GM12892 (cell line): ENCODE data around the gene MINPP1.

Experiments used
- DNase-seq: peaks from one replicate; pipeline ENCODE4 v3.0.0; 2011; ENCODE audit not compliant: insufficient read length
- FAIRE-seq: peaks from 2 replicates; lab custom pipeline; 2011; peaks lifted over from hg19 to GRCh38; lab: Jason Lieb, UNC
- POLR2A ChIP-seq: IDR thresholded peaks from 2 replicates; pipeline ENCODE4 v1.6.1; 2011; ENCODE audit warnings: low read depth, low read length, control low read depth
- POLR2AphosphoS5 ChIP-seq: IDR thresholded peaks from 2 replicates; pipeline ENCODE4 v1.6.1; 2011; ENCODE audit warnings: low read depth, low read length, control low read depth
- TAF1 ChIP-seq: IDR thresholded peaks from 2 replicates; pipeline ENCODE4 v1.6.1; 2011; ENCODE audit warnings: low read depth, mild to moderate bottlenecking, control low read depth, low read length, borderline replicate concordance

MINPP1 gene

GRCh38 chr10:87504307-87504639, 420 bp upstream of the MINPP1 start:
- DNase-seq (no peak), FAIRE-seq (no peak)
- no peak for TF ChIP-seq TAF1
- TF ChIP-seq POLR2AphosphoS5, result 0 out of 2 replicates have a peak, but pooled peaks have one; percentile 12

DNA sequence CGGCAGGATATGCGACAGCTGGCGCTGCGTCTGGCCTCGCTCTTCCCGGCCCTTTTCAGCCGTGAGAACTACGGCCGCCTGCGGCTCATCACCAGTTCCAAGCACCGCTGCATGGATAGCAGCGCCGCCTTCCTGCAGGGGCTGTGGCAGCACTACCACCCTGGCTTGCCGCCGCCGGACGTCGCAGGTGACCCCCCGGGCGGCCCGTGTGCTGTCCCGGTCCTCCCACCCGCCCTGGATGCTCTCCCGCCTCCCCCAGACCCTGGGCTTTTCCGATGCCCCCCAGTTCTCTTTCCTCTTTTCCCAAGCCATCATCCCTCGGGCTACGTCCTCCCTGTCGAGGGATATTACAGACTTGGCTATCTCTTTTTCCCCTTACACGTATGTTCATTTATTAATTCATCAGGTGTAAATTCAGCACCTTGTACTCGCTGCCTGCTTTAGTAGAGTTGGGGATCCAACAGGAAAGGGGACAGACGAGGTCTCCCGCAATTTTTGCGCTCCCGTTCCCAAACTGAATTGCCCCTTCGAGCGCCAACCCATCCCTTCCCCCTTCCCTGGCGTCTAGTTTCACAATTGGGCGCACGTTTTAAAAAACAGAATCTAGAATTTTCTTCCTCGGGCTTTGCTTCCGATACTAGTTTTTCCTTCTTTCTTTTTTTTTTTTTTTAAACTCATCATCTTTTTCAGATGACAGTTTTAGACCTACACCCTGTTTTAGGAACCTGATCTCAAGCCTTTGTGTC, 846 bp downstream of the MINPP1 start:
- peak; percentile 43 for DNase-seq

GRCh38 chr10:87506956-87507355, 2.3 kb downstream of the MINPP1 start:
- TF ChIP-seq TAF1 (no peak), POLR2A (no peak), POLR2AphosphoS5 (no peak)
- no peak for FAIRE-seq
- no peak for DNase-seq

More for the DNA sequence above, 846 bp downstream of the MINPP1 start:
- TF ChIP-seq POLR2AphosphoS5 (no peak), TAF1 (no peak)
- peak; percentile 88 for FAIRE-seq

- TF ChIP-seq POLR2AphosphoS5, result no peak
- no peak for TF ChIP-seq TAF1
- TF ChIP-seq POLR2A, result no peak
- FAIRE-seq, result no peak
- DNase-seq, result no peak
Observed at GRCh38 chr10:87507879-87508483, 3.3 kb downstream of the MINPP1 start.

DNA sequence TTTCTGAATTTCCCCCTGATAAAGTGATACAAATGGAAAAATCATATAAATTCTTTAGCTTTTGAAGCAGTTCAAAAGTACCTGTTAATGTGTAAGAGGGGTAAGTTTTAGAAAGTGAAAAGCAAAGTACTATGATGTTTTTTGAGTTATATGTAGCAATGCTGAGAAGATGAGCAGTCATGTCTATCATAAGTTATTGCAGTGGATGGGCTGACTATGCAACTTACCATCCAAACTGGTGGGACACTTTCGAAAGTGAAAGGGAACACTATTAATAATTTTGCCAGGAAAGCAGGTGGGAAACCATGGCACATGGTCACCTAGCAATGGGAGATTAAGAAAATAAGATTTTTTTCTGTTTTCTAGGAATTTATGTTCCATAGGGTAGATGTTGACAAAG, 4.1 kb downstream of the MINPP1 start:
- no peak for DNase-seq
- TF ChIP-seq TAF1 (no peak), POLR2A (no peak), POLR2AphosphoS5 (no peak)
- FAIRE-seq, result peak; percentile 14

DNA sequence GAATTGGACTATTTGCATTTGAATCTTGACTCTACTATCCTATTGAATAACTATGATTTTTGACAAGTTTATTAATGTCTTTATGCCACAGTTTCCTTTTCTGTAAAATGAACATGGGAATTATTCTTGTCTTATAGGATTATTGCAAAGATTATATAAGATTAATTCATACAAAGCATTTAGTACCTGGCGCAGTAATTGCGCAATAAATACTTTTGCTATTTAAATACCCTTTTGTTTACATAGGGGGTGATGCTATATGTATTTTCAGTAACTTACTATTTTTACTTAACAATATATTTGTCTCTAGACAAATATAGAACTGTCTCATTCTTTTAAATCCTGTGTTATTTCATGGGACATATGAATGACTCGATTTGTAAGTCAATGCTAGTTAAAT, 5.3 kb downstream of the MINPP1 start:
- DNase-seq, result no peak
- TF ChIP-seq TAF1 (no peak), POLR2AphosphoS5 (no peak), POLR2A (no peak)
- no peak for FAIRE-seq

GRCh38 chr10:87511526-87511925, 6.8 kb downstream of the MINPP1 start:
- TF ChIP-seq POLR2A (no peak), TAF1 (no peak), POLR2AphosphoS5 (no peak)
- no peak for DNase-seq
- FAIRE-seq, result no peak

DNA sequence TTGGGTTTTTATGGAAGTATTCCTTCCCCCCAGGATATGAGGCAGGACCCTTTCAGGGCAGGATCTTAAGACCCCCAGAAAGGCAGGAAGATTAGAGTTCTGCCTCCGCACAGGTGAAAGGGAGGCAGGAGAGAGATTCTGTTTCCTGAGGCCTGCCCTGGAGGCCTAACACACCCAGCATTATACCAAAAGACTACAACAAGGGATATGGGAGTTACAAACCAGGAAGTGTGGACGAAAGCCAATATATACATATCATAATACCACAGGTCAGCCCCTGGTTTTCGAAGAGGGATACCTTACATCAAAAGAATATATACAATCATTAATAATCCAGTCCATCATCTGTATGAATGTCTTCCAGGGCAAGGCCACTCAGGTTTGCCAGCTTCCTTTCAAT, 14.2 kb downstream of the MINPP1 start:
- DNase-seq, result no peak
- TF ChIP-seq TAF1 (no peak), POLR2AphosphoS5 (no peak), POLR2A (no peak)
- FAIRE-seq, result no peak

DNA sequence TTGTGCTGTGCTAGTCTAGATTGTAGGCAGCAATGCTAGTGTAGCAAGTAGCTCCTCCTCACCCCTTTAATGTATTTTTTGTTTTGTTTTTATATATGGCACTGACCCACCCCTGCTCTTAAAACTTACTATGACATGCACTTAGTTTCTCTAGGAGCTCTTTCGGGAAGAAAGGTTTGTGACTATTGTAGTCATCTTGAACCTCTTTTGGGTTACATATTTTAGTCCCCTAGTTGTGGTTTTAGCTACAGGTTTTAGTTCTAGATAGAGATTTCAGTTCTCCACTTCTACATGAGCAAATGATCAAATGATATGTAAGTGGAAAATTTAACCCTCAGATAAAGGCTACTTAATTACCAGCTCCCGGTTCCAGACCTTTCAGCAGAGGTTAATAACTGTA, 14.9 kb downstream of the MINPP1 start:
- TF ChIP-seq POLR2AphosphoS5, result no peak
- TF ChIP-seq POLR2A, result no peak
- no peak for TF ChIP-seq TAF1
- FAIRE-seq, result no peak
- peak; percentile 17 for DNase-seq

- no peak for TF ChIP-seq POLR2AphosphoS5
- no peak for TF ChIP-seq POLR2A
- TF ChIP-seq TAF1, result no peak
- no peak for FAIRE-seq
Observed at GRCh38 chr10:87523731-87524130, 19.0 kb downstream of the MINPP1 start.

DNA sequence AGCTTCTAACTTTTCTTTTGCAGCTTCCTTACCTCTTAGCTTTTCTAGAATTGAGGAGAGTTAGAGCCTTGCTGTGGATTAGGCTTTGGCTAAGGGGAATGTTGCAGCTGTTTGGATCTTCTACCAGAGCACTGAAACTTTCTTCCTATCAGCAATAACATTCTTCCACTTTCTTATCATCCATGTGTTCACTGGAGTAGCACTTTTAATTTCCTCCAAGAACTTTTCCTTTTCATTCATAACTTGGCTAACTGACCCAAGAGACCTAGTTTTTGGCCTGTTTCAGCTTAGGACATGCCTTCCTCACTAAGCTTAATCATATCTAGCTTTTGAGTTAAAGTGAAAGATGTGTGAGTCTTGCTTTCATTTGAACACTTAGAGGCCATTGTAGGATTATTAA, 19.6 kb downstream of the MINPP1 start:
- no peak for FAIRE-seq
- DNase-seq, result no peak
- TF ChIP-seq TAF1 (no peak), POLR2A (no peak), POLR2AphosphoS5 (no peak)

More at GRCh38 chr10:87523731-87524130, 19.0 kb downstream of the MINPP1 start:
- no peak for DNase-seq

DNA sequence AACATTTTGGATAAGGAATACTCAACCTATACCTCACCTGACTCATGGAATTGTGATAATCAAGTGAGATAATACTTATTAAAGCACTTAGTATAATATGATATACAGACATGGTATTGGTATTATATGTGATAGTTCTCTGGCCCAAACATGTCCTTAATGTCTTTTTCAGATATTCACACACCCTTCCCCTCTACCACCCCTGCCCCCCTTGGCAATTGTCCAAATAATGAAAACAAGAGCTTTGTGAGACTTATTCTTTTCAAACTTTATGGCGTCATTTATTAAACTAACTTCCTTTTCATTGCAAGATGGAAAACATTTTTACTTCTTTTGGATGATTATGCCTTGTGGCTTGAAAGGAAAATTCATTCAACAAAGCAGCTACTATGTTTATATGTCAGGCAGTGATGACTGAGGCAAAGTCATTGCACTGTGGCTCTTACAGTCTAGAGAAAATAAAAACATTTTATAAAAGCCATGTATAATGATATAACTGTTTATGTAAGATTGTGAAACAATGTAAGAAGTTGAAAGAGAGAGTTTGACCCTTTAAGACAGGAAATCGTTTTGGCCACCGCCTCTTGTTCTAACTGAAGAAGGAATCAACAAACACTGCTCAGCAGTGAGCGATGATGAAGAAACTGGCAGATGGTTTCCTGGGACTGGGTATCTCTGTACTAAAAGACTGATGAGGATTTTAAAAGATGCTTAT, 27.4 kb downstream of the MINPP1 start:
- DNase-seq (no peak), FAIRE-seq (peak; percentile 27)
- TF ChIP-seq TAF1, result no peak
- TF ChIP-seq POLR2A, result no peak
- TF ChIP-seq POLR2AphosphoS5, result no peak
